NCI-H510A (cell line): ENCODE data around the gene WDR31.

ENCODE experiments used
- DNase-seq: peaks from one replicate; lab custom pipeline; 2025; lab: John Stamatoyannopoulos, UW

Gene WDR31

DNA sequence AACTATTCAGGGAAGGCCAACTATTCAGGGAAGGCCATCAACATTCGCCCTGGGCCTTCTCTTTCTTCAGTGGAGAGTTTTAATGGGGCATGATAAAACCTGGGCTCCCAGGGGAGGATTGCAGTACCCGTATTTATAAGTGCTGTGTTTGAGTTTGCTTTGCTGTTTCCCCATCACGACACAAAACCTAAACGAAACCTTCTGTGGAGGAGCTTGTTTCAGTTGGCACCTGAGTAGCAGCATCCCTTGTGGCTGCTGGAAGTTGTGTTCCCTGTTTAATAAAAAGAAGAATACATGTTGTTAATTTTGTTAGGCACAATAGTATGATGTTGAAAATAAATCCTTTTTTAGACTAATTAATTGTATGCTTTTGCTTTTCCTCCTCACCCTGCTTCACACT is 8.3 kb downstream of the WDR31 start:
- DNase-seq, result no peak

DNA sequence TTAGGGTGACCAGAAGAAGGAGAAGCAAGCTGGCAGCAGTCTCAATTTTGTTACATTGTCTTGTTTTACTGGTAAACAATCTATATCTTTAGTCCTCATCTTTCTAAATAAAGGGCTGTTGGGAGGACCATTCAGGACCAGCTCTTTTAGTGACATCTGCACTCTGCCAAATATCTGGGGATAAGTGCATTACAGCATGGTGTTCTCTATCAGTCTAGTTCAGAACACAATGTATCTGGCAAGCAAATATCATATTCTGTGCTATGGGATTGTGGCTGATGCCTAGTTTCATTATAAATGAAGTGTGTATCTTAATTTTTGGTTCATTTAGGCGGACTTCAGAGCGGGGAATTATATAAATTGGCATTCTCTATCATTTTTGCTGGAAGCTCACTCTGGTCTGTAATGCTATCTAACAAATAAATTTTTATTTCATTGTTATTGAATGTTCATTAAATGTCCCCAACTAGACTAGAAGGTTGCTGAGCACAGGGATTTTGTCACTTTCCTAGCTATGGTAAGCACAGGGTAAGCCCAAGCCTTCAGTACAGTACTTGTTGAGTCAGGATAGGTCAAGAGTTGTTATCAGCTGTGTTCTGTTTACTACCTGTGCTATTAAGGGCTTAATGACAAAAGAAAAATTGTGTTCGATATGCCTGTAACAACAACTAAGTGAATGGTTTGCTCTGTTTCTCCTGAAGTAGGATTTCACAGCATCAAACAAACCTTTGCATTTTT is 11.9 kb downstream of the WDR31 start:
- no peak for DNase-seq

GRCh38 chr9:113326230-113326629 is 13.8 kb downstream of the WDR31 start:
- no peak for DNase-seq

DNA sequence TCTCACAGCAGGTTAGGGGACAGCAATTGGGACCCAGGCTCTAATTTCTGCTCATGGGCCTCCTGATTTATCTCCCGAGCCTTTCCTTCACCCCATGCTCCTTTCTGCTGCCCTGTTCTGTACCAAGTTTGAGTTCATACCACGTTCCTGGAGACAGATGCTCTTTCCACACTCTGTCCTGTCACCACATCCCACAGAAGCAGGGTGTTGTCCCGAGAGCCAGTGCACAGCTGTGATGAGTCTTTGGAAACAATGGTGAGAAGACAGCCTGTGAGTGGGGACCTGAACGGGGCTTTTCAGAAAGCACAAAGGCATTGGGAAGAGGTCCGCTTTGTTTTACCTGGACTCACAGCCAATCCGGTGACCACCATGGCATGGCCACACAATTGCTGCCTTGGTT is 17.4 kb downstream of the WDR31 start:
- DNase-seq, result no peak

GRCh38 chr9:113320051-113320450 is 20.0 kb downstream of the WDR31 start:
- DNase-seq, result no peak

DNA sequence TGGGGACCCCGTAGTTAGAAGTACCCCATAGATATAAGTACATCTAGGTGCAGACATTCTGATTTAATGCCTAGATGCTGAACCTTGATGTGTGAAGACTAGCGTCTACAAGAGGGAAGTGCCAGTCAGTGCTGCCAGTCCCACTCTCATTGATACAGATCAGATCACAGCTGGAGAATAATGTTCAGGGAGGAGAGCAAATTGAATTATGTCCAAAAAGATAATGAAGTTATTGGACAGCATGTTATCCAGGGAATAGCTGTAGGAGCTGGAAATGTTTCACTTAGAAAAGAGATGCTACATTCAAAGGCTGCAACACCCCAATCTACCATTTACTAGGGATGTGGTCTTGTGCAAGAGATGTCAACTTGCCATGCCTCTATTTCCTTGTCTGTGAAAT is 21.0 kb downstream of the WDR31 start:
- no peak for DNase-seq

GRCh38 chr9:113317777-113318176 is 22.3 kb downstream of the WDR31 start:
- no peak for DNase-seq

GRCh38 chr9:113316030-113316429 is 24.0 kb downstream of the WDR31 start:
- DNase-seq, result no peak

- DNase-seq, result no peak
Measured at GRCh38 chr9:113315231-113315630, 24.8 kb downstream of the WDR31 start.

- DNase-seq, result no peak
Measured at GRCh38 chr9:113313261-113313660, 26.8 kb downstream of the WDR31 start.

GRCh38 chr9:113311961-113312360 is 28.1 kb downstream of the WDR31 start:
- DNase-seq, result no peak

DNA sequence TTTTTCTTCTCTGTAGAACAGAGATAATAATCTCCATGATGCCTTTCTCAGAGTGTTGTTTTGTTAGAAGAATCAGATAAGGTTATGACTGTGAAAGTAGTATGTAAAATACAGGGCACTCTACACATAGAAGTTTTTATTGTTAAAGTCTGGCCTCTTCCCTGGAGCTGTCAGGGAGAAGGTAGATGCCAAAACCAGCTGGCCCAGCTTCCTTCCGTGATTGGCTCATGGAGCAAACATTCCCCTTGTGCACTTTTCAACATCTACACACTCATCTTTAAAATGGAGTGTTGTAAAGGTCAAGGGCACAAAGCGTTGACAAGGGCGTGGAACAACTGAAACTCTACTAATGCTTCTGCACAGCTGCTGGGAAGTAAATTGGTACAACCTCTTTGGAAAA is 29.5 kb downstream of the WDR31 start:
- no peak for DNase-seq

GRCh38 chr9:113309204-113309813 is 30.8 kb downstream of the WDR31 start:
- no peak for DNase-seq

DNA sequence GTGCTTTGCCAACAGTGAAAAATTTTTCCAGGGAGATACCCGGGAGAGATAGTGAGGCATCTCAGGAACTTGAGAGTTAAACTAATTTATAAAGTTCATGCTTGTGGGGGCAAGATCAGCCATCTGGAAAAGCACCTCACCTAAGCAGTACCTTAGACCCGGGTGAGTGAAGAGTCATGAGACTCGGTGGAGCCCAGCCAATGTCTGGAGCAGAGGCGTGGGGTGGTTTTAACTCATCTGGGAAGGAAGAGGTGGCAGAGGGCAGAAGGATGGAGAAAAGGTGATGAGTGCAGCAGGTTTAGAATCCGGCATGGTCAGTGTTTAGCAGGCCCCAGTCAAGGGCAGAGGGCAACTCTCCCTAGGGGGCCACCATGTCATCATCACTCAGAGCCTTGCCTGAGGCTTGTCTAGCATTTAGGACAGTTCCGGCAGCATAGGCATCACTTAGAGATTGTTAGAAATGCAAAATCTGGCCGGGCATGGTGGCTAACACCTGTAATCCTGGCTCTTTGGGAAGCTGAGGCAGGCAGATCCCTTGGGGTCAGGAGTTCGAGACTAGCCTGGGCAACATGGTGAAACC is 32.6 kb downstream of the WDR31 start:
- DNase-seq, result no peak

GRCh38 chr9:113306566-113306965 is 33.5 kb downstream of the WDR31 start:
- no peak for DNase-seq

GRCh38 chr9:113302792-113303418 is 37.2 kb downstream of the WDR31 start, which contains the start of gene RNF183:
TSS of gene RNF183 (minus strand) at chr9:113303376. CDS start at chr9:113298184, 5,192 bp downstream.
- no peak for DNase-seq

DNA sequence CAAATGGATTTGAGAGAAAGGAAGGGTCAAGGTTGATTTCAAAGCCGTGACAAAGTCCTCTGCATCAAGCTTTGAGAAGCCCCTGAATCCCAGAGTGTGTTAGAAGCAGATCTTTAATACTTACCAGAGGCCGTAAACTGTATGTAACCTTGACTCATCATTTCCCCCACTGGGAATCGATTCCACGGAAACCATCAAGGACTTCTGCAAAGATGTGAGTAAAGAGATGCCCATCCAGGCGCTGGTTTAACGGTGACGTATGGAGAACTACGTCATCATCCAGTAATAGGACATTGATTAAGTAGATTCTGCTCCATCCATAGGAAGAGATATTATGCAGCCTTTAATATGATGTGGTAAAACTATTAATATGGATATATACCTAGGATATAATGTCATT is 38.5 kb downstream of the WDR31 start:
- DNase-seq, result no peak

GRCh38 chr9:113299800-113300292 is 40.2 kb downstream of the WDR31 start:
- DNase-seq, result peak; percentile 81

GRCh38 chr9:113298924-113299770 is 40.9 kb downstream of the WDR31 start:
- peak; percentile 92 for DNase-seq

DNA sequence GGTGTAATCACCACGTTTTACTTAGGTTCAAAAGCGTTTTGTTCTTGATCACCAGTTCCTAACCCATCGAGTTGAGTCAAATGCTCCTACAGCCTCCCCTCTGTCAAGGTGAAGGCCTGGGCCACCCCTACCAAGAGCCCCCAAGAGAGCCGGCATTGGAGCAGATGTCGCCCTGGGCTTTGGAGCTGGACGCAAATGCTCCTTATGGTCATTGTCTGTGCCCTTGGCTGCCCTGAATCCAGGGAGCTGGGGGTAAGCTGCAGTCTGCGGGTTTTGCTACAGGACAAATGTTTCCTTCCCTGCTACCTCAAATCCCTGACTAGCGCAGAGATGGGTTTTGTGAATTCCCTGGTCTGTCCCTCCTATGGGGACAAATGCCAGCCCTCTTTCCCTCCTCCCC is 41.8 kb downstream of the WDR31 start:
- no peak for DNase-seq

- DNase-seq, result no peak
Measured at GRCh38 chr9:113296796-113297558, 43.1 kb downstream of the WDR31 start.
